ENCODE measurements around the gene RNF146. TPM values are rescaled to one million over a fixed set of nuclear protein-coding genes. Genes with fewer than 3 reads are reported as not detected.

Gene RNF146
- total and polyA plus RNA-seq, 2 of the 13 experiments (the other 11 are each of a cell fraction or from before 2014, with no cell fraction given), result 18.8 to 27.6 TPM

- no peak for TF ChIP-seq ZNF660 (CRISPR knock-in tag; IDR thresholded peaks at IDR 0.05; ENCODE audit: borderline replicate concordance, low read depth)
- TF ChIP-seq RBAK (CRISPR knock-in tag; IDR thresholded peaks at IDR 0.05), result no peak
- no peak for TF ChIP-seq HNRNPL (IDR thresholded peaks at IDR 0.05; ENCODE audit: low read depth, low read length)
- peak; percentile 75 for TF ChIP-seq RBM22 (optimal IDR thresholded peaks at IDR 0.05; ENCODE audit: low read length)
- TF ChIP-seq NRL (CRISPR knock-in tag; IDR thresholded peaks at IDR 0.05; ENCODE audit: borderline replicate concordance), result no peak
- TF ChIP-seq ZNF468 (CRISPR knock-in tag; IDR thresholded peaks at IDR 0.05), result no peak
- no peak for TF ChIP-seq FOXA1 (IDR thresholded peaks at IDR 0.05)
- no peak for TF ChIP-seq FOXA1 (CRISPR knock-in tag; IDR thresholded peaks at IDR 0.05)
- 0 out of 2 replicates have a peak, but pooled peaks have one; percentile 11 for TF ChIP-seq ZFAT (CRISPR knock-in tag; conservative IDR thresholded peaks at IDR 0.05)
- TF ChIP-seq GPN1 (CRISPR knock-in tag; IDR thresholded peaks at IDR 0.05; ENCODE audit: borderline replicate concordance), result no peak
- TF ChIP-seq EZH2 (conservative IDR thresholded peaks at IDR 0.05; ENCODE audit: low read depth, low read length), result no peak
- TF ChIP-seq MYNN (CRISPR knock-in tag; IDR thresholded peaks at IDR 0.05; ENCODE audit: low read depth), result 0 out of 2 replicates have a peak, but pooled peaks have one; percentile 72
- no peak for TF ChIP-seq SP1 (IDR thresholded peaks at IDR 0.05)
- no peak for TF ChIP-seq SP1 (CRISPR knock-in tag; IDR thresholded peaks at IDR 0.05)
- peak; percentile 9 for TF ChIP-seq SRSF4 (IDR thresholded peaks at IDR 0.05; ENCODE audit: low read depth, low read length, poor library complexity, severe bottlenecking)
- no peak for TF ChIP-seq ZNF292 (CRISPR knock-in tag; IDR thresholded peaks at IDR 0.05; ENCODE audit: borderline replicate concordance, low read depth)
- TF ChIP-seq MAZ (IDR thresholded peaks at IDR 0.05; ENCODE audit: borderline replicate concordance, low read depth, low read length), result 0 out of 2 replicates have a peak, but pooled peaks have one; percentile 61
- TF ChIP-seq MAZ (CRISPR knock-in tag; IDR thresholded peaks at IDR 0.05; ENCODE audit: low read depth), result no peak
- TF ChIP-seq ZFX (CRISPR knock-in tag; IDR thresholded peaks at IDR 0.05; ENCODE audit: low read depth), result no peak
- TF ChIP-seq CTCF (CRISPR knock-in tag; IDR thresholded peaks at IDR 0.05), result peak; percentile 92
- TF ChIP-seq, protein P1, sequence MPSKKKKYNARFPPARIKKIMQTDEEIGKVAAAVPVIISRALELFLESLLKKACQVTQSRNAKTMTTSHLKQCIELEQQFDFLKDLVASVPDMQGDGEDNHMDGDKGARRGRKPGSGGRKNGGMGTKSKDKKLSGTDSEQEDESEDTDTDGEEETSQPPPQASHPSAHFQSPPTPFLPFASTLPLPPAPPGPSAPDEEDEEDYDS (CRISPR knock-in tag; IDR thresholded peaks at IDR 0.05), result peak; percentile 13; the same call in 1 of the 2 replicates
- no peak for TF ChIP-seq GTF3A (CRISPR knock-in tag; conservative IDR thresholded peaks at IDR 0.05)
- no peak for TF ChIP-seq HIVEP1 (CRISPR knock-in tag; IDR thresholded peaks at IDR 0.05)
- 0 out of 2 replicates have a peak, but pooled peaks have one; percentile 36 for TF ChIP-seq ZKSCAN8 (CRISPR knock-in tag; IDR thresholded peaks at IDR 0.05; ENCODE audit: borderline replicate concordance)
- TF ChIP-seq RBFOX2 (IDR thresholded peaks at IDR 0.05; ENCODE audit: low read depth, low read length), result no peak
- peak; percentile 67; the same call in 1 of the 2 replicates for TF ChIP-seq ZNF772 (CRISPR knock-in tag; IDR thresholded peaks at IDR 0.05)
- TF ChIP-seq PAF1 (CRISPR knock-in tag; IDR thresholded peaks at IDR 0.05), result no peak
- no peak for TF ChIP-seq ZSCAN30 (CRISPR knock-in tag; IDR thresholded peaks at IDR 0.05)
Observed at GRCh38 chr6:127266178-127266891, at the start of gene RNF146 (continued).
